ENCODE data around the gene PLCXD3. TPM values are rescaled to one million over a fixed set of nuclear protein-coding genes. Genes with fewer than 3 reads are reported as not detected.
"Not testable (repeated sequence)": the region's sequence is repeated elsewhere in the genome, so short reads cannot be mapped to it uniquely, and the experiment has no call there.

PLCXD3 gene
- total RNA-seq, 2 donors from 2014 or later, result 1.1 to 3.5 TPM

- Histone ChIP-seq H3K4me3 (no peak overlapping the region), H3K27me3 (replicated peaks; ENCODE audit: insufficient read depth) (no peaks in the 10 kb centered on the region), H3K36me3 (no peaks in the 10 kb centered on the region), H3K4me1 (replicated peaks) (no peaks in the 10 kb centered on the region), H3K27ac (no peak overlapping the region), H3K9me3 (no peaks in the 10 kb centered on the region)
- TF ChIP-seq POLR2AphosphoS5 (IDR thresholded peaks at IDR 0.05), result no peak
- no peak for TF ChIP-seq CTCF (IDR thresholded peaks at IDR 0.05)
- TF ChIP-seq POLR2A (IDR thresholded peaks at IDR 0.05), result no peak
- DNase-seq (ENCODE audit: low spot score), result no peak
- 78% methylated on average over 2 of the region's 2 CpGs for WGBS
- intact Hi-C loops (cut with DNase I), result no loop called here
Measured at GRCh38 chr5:41503310-41503709, 7.1 kb downstream of the PLCXD3 start.

- H3K27me3 ChIP-seq (replicated peaks; ENCODE audit: insufficient read depth); H3K4me1 ChIP-seq (replicated peaks); H3K36me3 ChIP-seq; H3K9me3 ChIP-seq; H3K4me3 ChIP-seq; H3K27ac ChIP-seq; intact Hi-C loops (cut with DNase I); DNase-seq (ENCODE audit: low spot score): not testable (repeated sequence)
- 78% methylated on average over 23 of the region's 24 CpGs for WGBS
Measured at GRCh38 chr5:41493490-41494126, 16.8 kb downstream of the PLCXD3 start.

GRCh38 chr5:41485533-41485932 is 24.9 kb downstream of the PLCXD3 start:
- 90% methylated on average over 3 of the region's 3 CpGs for WGBS
- no peaks in the 10 kb centered on the region for H3K9me3 ChIP-seq
- no peaks in the 10 kb centered on the region for H3K4me1 ChIP-seq (replicated peaks)
- no peaks in the 10 kb centered on the region for H3K27me3 ChIP-seq (replicated peaks; ENCODE audit: insufficient read depth)
- intact Hi-C loops (cut with DNase I), result no loop called here
- H3K4me3 ChIP-seq, result no peak overlapping the region
- no peak for TF ChIP-seq CTCF (IDR thresholded peaks at IDR 0.05)
- no peak for TF ChIP-seq POLR2AphosphoS5 (IDR thresholded peaks at IDR 0.05)
- TF ChIP-seq POLR2A (IDR thresholded peaks at IDR 0.05), result no peak
- H3K36me3 ChIP-seq, result no peaks in the 10 kb centered on the region
- DNase-seq (ENCODE audit: low spot score), result no peak
- no peak overlapping the region for H3K27ac ChIP-seq

- H3K27ac ChIP-seq, result no peak overlapping the region
- H3K36me3 ChIP-seq, result no peaks in the 10 kb centered on the region
- H3K4me3 ChIP-seq, result no peak overlapping the region
- DNase-seq (ENCODE audit: low spot score), result no peak
- H3K4me1 ChIP-seq (replicated peaks), result no peaks in the 10 kb centered on the region
- intact Hi-C loops (cut with DNase I), result no loop called here
- no peaks in the 10 kb centered on the region for H3K9me3 ChIP-seq
- WGBS, result 78% methylated on average over 2 of the region's 2 CpGs
- no peak for TF ChIP-seq POLR2AphosphoS5 (IDR thresholded peaks at IDR 0.05)
- no peak for TF ChIP-seq CTCF (IDR thresholded peaks at IDR 0.05)
- no peak for TF ChIP-seq POLR2A (IDR thresholded peaks at IDR 0.05)
- H3K27me3 ChIP-seq (replicated peaks; ENCODE audit: insufficient read depth), result no peaks in the 10 kb centered on the region
Measured at GRCh38 chr5:41482715-41483114, 27.7 kb downstream of the PLCXD3 start.

- WGBS, result 92% methylated on average over 6 of the region's 6 CpGs
Measured at GRCh38 chr5:41482173-41482572, 28.2 kb downstream of the PLCXD3 start.

GRCh38 chr5:41471571-41472208 is 38.7 kb downstream of the PLCXD3 start:
- H3K9me3 ChIP-seq; H3K27me3 ChIP-seq (replicated peaks; ENCODE audit: insufficient read depth); DNase-seq (ENCODE audit: low spot score); H3K4me3 ChIP-seq; H3K36me3 ChIP-seq; H3K4me1 ChIP-seq (replicated peaks); intact Hi-C loops (cut with DNase I); H3K27ac ChIP-seq: not testable (repeated sequence)
- no CpG with 5 or more reads among the region's 1 CpG for WGBS

More at GRCh38 chr5:41482173-41482572, 28.2 kb downstream of the PLCXD3 start:
- TF ChIP-seq POLR2AphosphoS5 (IDR thresholded peaks at IDR 0.05) (no peak), POLR2A (IDR thresholded peaks at IDR 0.05) (no peak), CTCF (IDR thresholded peaks at IDR 0.05) (no peak)
- Histone ChIP-seq H3K9me3 (no peaks in the 10 kb centered on the region), H3K4me3 (no peak overlapping the region), H3K27ac (no peak overlapping the region), H3K36me3 (no peaks in the 10 kb centered on the region), H3K4me1 (replicated peaks) (no peaks in the 10 kb centered on the region), H3K27me3 (replicated peaks; ENCODE audit: insufficient read depth) (no peaks in the 10 kb centered on the region)
- no peak for DNase-seq (ENCODE audit: low spot score)
- intact Hi-C loops (cut with DNase I), result no loop called here

All from prostate gland (tissue), 2 donors.